ENCODE measurements around the gene MYL9. TPM values are rescaled to one million over a fixed set of nuclear protein-coding genes. Genes with fewer than 3 reads are reported as not detected.

MYL9 gene
- total RNA-seq, 1 experiment from 2014 or later = 49.3 TPM

- no peak for TF ChIP-seq ZBTB33 (IDR thresholded peaks at IDR 0.05; ENCODE audit: extremely low read depth, insufficient replicate concordance, low read length)
- no peak for TF ChIP-seq ELF1 (IDR thresholded peaks at IDR 0.05; ENCODE audit: borderline replicate concordance, low read depth)
These were observed 49.3 kb upstream of the MYL9 start (continued) for GRCh38 chr20:36491901-36492617.

GRCh38 chr20:36493051-36493800 is 48.1 kb upstream of the MYL9 start:
- Histone ChIP-seq H3K79me2 (ENCODE audit: insufficient read depth, low read length) (peaks cover 5% of the 10 kb centered on the region; the same call in 1 of the 2 replicates), H3K4me2 (ENCODE audit: low read length) (no peak overlapping the region), H3K4me3 (replicated peaks in 1 of 2; ENCODE audit: low read depth in 1 of 2, low read length in 2 of 2) (no peak overlapping the region), H3K9me3 (ENCODE audit: control insufficient read depth in 1 of 2, insufficient read depth in 1 of 2, low read depth in 1 of 2, low read length in 2 of 2) (no peaks in the 10 kb centered on the region), H4K20me1 (ENCODE audit: insufficient read depth) (no peaks in the 10 kb centered on the region), H3K9me2 (ENCODE audit: insufficient read depth) (no peaks in the 10 kb centered on the region), H3K27me3 (ENCODE audit: insufficient read depth, low read length) (no peaks in the 10 kb centered on the region), H3K36me3 (ENCODE audit: control insufficient read depth in 1 of 2, insufficient read depth in 2 of 2, low read length in 2 of 2) (peaks cover 0 to 5% of the 10 kb centered on the region in 2 experiments; a peak in 1 of 4 replicates), H3K27ac (ENCODE audit: low read depth, low read length) (no peak overlapping the region), H3K4me1 (ENCODE audit: control insufficient read depth in 1 of 2, insufficient read depth in 2 of 2, low read length in 2 of 2) (no peaks in the 10 kb centered on the region), H3K9ac (ENCODE audit: low read length) (no peak overlapping the region), H2AFZ (ENCODE audit: low read depth, low read length, poor library complexity, severe bottlenecking) (no peak overlapping the region)
- ATAC-seq = 0 out of 2 replicates have a peak, but pooled peaks have one; percentile 36
- BruUV-seq (replicated peaks) = no TSS peak
- ChIA-PET POLR2A (no interaction called here), CTCF (interaction anchor here (0.7 to 1.1 kb wide), 3 partner anchors 47 to 293 kb away, joined by 3 read pairs; no protein-coding TSS in a partner anchor), RAD21 (ENCODE audit: low non-redundant PET in 1 of 2, low total read pairs in 2 of 2, uncharacterized antibody in 2 of 2, unreplicated experiment in 2 of 2) (interaction anchor here in 1 of 2 experiments (0.6 to 0.7 kb wide), 2 partner anchors 28 to 131 kb away, joined by 3 read pairs; no protein-coding TSS in a partner anchor)
- TF ChIP-seq CTCF (IDR thresholded peaks at IDR 0.05 in 2 of 3, conservative IDR thresholded peaks at IDR 0.05 in 1 of 3; ENCODE audit: borderline replicate concordance in 1 of 3, insufficient read depth in 1 of 3, low read depth in 2 of 3, low read length in 2 of 3) (peak; percentile 30 to 49 (median 38); a peak in 5 of 6 replicates), RAD21 (IDR thresholded peaks at IDR 0.05; ENCODE audit: low read depth) (peak; percentile 67), ZNF274 (IDR thresholded peaks at IDR 0.05; ENCODE audit: low read depth, low read length) (no peak), POLR2AphosphoS5 (IDR thresholded peaks at IDR 0.05; ENCODE audit: low read depth, low read length) (no peak), ZBTB33 (IDR thresholded peaks at IDR 0.05; ENCODE audit: extremely low read depth, insufficient replicate concordance, low read length) (no peak), EZH2 (IDR thresholded peaks at IDR 0.05) (no peak)
- intact Hi-C loops (cut with micrococcal nuclease) = no loop called here
- no peak for DNase-seq (ENCODE audit: low read depth, low spot score)

Measured in HCT116 (cell line).